ENCODE results near the gene GLTPD2.

Gene GLTPD2

DNA sequence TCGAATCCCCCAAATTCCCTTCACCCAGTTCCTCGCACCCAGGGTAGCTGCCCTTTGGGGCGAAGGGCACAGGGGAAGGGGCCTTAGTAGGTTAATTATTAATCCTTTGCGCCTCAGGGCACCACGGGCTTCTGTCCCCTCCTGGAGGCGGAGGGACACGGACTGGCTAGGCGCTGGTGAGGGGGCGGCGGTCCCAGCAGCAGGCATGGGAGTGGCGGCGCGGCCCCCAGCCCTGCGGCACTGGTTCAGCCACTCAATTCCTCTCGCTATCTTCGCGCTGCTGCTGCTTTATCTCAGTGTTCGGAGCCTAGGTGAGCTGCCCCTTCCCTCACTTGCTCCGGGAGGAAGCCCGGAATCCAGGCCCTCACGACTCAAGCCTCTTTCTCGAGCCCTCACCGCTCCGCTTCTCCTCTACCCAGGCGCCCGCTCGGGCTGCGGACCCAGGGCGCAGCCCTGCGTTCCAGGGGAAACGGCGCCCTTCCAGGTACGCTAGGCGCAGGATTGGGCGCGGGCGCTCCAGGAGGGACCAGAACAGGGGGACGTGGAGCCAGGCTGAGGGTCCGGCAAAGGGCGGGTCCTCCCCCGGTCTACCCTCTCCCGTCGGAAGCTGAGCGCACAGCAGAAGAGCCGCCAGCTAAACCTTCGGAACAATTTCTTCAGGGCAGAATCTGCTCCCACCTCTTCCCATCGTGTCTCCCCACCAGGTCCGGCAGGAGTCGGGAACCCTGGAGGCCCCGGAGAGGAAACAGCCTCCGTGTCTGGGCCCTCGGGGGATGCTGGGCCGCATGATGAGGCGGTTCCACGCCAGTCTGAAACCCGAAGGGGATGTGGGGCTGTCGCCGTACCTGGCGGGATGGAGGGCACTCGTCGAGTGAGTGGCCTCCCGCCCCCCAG, at the start of gene GLTPD2:
GLTPD2 (plus strand) TSS at position 158 of the 894 bp plus-strand sequence; CDS start at position 206, 48 bp downstream.
- no peak for DNase-seq

DNA sequence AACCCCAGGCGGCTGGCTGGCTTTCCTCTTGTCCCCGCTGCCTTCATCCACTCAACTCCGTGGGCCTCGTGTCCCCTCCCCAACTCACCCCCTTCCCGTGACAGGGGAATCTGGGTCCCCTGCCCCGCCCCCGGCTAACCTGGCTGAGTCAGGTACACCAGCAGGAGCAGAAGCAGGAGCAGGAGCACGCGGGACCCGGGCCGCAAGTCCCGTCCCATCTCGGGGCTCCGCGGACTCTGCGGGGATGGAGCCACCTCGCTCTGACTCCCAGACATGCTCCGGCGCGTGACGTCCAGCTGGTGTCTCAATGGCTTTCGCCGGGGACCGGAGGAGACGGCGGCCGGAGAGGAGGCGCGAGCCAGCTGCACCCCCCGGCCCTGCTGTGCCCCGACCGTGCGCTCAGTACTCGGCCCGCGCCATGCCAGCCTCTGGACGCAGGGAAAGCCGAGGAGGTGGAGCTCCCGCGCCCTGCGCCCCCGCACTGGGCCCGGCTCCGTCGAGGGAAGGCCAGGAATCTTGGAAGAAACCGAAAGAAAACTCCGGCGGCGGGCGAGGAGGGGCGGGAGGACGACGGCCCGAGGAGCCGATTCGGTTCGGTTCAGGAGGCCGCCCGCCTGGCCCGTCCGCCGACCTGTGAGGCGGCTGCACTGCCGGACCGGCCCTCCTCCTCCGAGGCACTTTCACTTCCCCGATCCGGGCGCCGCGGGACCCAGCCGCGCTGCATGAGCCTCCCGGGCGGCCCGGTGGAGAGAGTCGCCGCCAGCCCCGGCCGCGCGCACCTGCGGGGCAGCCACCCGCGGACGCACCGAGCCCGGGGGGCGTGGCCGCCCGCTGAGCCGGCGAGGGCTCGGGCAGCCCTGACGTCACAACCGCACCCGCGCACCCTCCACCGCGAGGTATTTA, 49.4 kb upstream of the GLTPD2 start, which contains the start of the genes CXCL16 and ZMYND15:
CXCL16 (minus strand) TSS at position 807 of the 903 bp plus-strand sequence; CDS start at position 218, 589 bp downstream.
ZMYND15 (plus strand) TSS at position 712 of the 903 bp plus-strand sequence. CDS start 716 bp downstream, outside the sequence.
- DNase-seq: no peak

DNA sequence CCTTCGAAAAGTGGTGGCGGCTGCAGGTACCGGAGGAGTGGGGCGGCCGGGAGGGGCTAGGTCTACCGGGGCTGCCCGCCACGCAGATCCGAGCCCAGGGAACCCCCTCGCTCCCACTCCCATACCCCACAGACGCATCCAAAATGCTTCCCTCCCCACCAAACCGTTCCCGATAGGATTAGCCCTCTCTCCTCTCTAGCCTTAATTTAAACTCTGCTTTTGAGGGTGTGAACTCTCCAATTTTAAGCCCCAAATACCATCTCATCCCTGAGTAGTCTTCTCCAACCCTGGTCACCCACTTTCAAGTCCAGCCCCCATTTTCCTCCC, 48.8 kb upstream of the GLTPD2 start:
- DNase-seq: no peak

DNA sequence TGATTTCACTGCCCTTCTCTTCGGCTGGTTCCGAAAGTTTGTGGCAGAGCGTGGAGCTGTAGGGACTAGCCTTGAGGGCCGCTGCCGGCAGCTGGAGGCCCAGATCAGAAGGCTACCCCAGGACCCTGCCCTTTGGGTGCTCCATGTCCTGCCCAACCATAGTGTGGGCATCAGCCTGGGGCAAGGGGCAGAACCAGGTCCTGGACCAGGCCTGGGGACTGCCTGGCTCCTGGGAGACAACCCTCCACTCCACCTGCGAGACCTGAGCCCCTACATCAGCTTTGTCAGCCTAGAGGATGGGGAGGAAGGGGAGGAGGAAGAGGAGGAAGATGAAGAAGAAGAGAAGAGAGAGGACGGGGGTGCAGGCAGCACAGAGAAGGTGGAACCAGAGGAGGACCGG, 48.2 kb upstream of the GLTPD2 start:
- no peak for DNase-seq

DNA sequence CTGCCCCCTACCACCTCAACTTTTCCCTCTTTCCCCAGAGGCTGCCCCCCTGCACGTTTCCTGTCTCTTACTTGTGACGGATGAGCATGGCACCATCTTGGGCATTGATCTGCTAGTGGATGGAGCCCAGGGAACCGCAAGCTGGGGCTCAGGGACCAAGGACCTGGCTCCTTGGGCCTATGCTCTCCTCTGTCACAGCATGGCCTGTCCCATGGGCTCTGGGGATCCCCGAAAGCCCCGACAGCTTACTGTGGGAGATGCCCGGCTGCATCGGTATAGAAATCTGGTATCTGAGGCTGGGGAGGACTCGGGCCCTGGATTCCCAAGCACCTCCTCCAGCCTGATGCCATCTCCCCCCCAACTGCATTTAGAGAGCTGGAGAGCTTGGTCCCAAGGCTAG, 47.2 kb upstream of the GLTPD2 start:
- DNase-seq: no peak

DNA sequence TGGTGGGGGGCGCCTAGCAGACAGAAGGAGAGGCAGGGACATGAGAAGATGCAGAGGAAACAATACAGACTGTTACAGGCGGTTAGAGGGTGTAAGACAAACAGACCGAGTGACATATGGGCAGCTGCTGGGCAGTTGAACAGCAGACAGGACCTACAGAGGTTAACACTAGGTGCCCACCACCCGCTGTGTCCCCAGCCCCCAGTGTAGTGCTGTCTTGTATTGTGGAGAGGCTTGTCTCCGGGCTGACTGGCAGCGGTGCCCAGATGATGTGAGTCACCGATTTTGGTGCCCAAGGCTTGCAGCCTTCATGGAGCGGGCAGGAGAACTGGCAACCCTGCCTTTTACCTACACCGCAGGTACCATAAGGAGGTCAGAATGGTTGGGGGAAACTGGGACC, 46.6 kb upstream of the GLTPD2 start:
- DNase-seq: no peak

DNA sequence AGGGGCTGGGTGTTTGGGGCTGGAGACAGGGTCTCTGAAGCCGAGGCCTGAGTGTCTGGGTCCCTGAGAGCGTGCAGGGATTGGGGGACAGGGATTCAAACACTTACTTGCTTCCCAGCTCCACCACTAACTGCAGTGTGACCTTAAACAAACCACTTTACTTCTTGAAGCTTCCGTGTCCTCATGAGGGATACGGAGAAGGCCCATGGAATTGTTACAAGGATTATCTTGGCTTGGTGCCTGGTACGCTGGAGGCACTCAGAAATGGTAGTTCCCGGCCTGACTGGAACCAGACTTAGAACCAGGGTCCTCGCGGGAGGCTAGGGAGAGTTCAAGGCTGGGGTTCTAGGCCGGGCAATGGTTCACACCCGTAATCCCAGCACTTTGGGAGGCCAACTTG, 46.1 kb upstream of the GLTPD2 start:
- no peak for DNase-seq

DNA sequence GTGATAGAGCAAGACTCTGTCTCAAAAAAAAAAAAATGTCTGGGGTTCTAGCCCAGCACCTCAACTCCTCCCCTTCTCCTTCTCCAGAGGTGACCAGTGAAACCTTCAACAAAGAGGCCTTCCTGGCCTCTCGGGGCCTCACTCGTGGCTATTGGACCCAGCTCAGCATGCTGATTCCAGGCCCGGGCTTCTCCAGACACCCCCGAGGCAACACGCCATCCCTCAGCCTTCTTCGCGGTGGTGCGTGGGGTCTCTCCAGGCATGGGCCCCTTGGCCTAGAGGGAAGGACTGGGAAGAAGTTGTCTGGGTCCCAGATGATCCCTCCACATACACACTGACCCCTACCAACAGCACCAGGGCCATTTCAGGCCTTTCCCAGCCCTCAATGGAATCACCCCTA, 45.5 kb upstream of the GLTPD2 start:
- no peak for DNase-seq

DNA sequence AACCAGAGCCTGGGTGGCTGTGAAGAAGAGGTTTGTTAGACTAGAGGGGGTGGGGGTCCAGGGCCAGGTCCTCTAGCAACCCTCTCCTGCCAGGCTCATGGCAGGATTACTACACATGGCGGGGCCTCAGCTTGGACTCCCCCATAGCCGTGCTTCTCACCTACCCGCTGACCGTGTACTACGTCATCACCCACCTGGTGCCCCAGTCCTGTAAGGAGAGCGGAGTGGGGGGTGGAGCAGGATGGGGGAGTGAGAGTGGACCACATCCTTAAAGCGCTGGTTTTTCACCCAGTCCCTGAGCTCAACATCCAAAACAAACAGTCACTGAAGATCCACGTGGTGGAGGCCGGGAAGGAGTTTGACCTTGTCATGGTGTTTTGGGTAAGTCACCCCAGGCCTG, 44.9 kb upstream of the GLTPD2 start:
- DNase-seq: no peak

DNA sequence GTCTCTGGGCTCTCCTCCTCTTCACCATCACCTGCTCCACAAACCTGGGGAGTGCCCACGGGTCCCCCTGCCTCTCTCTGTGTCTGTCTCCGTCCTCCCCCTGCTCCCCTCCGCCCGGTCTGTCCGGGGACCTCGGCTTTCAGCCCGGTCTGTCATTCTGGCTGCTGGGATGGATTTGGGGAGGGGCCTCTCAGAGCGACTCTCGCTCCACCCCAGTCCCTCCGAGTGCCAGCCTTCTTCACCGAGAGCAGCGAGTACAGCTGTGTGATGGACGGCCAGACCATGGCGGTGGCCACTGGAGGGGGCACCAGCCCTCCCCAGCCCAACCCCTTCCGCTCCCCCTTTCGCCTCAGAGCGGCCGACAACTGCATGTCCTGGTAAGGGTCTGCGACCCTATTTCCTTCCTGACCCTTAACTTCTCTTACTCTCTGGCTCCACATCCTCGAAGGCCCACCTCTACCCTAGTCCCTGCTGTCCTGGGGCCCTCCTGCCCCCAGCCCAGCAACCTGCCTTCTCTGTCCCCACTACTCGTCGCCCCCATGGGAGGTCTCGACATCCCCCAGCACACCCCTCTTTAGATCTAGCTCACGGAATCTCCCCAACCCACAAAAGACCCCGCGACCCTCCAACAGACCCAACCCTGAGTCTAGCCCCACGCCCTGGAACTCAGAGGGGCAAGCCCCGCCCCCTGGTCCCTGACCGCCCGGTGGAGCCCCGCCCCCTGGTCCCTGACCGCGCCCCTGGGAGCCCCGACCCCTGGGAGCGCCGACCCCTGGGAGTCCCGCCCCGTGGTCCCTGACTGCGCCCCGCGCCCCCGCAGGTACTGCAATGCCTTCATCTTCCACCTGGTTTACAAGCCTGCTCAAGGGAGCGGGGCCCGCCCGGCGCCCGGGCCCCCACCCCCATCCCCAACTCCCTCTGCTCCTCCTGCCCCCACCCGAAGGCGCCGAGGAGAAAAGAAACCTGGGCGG, 43.5 kb upstream of the GLTPD2 start:
- no peak for DNase-seq

DNA sequence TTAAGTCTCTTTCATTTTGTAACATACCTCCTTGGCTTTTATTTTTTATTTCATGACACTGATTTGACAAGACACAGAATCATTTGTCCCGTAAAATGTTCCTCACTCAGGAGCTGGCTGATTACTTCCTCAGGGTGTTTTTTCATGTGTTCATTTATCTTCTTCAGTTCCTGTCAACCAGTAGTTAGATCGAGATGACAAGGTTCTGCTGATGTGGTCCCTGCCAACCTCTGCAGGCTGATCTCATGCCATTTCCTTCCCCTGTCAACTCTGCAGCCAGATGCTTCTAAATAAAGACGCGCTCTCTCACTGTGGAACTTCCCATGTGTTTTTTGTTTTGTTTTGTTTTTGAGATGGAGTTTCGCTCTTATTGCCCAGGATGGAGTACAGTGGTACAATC, 40.9 kb upstream of the GLTPD2 start:
- DNase-seq: no peak

DNA sequence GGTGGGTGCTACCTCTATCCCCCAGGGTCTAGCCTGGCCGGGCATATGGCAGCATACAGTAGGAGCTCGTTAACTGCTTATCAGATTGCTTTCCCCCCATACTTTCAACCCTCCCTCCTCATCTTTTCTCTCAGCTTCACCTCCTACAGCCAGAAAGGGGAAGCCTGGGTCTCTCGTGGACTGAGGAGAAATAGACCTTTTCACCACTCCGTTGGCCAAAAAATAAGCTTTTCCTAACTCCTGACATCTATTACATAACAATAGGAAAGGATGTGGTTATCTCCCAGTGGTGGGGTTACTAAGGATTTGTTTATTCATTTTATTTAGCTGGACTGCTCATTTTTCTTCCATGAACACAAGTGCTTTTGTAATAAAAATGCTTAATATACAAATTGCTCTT, 40.1 kb upstream of the GLTPD2 start:
- no peak for DNase-seq

DNA sequence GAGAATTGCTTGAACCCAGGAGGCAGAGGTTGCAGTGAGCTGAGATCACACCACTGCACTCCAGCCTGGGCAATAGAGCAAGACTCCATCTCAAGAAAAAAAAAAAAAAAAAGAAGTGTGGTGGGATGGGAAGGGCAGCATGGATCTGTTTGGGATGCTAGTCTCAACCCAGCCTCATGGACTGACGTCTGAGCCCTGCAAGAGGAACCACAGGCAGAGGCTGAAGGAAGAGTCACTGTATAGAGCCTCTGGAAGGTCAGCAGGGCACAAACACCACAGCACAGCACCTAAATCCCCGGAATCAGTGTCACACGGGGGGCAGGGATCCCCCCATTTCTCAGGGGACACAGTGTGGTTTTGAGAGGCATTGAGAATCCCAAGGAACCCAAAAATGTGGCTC, 38.2 kb upstream of the GLTPD2 start:
- DNase-seq: no peak

DNA sequence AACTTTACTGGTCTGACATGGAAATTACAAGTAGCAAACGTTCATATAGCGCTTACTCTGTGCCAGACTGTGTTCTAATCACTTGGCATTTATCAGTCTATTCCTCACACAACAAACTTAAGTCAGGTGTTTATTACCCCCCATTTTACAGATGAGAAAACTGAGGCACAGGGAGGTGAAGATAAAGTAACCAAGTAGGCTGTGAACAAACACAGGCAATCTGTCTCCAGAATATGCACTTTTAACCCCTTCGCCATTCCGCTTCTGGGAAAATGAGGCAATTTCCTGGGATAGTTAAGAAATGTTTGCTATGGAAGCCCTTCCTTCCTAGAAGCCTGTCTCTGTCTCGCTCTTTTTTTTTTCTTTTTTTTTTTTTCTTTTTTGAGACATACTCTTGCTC, 36.8 kb upstream of the GLTPD2 start:
- DNase-seq: no peak

DNA sequence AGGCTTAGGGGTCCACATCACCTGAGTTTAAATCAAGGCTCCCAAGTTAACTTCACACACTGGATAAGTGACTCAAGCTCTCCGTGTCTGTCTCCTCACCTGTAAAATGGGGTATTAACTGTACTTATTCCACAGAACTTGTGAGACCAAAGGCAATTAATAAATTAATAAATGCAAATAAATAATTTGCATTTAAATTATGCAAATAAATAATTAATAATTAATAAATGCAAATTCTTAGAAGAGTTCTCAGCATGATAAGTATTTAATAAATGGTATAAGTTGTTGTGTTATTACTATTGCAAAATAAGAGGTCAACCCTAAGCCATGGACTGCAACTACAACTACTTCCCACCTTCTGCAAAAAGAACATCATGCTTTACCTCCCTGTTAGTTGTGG, 35.4 kb upstream of the GLTPD2 start:
- DNase-seq: no peak

DNA sequence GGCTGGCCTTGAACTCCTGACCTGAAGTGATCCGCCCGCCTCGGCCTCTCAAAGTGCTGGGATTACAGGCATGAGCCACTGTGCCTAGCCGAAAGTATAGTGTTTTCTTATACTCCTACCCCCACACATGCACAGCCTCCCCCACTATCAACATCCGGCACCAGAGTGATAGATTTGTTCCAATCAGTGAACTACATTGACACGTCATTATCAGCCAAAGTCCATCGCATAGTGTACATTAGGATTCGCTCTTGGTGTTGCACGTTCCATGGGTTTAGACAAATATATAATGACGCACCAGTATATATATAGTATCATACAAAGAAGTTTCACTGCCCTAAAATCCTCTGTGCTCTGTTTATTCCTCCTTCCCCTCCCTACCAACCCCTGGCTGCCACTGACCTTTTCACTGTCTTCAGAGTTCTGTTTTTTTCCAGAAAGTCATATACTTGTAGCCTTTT, 29.0 kb upstream of the GLTPD2 start:
- DNase-seq: no peak

DNA sequence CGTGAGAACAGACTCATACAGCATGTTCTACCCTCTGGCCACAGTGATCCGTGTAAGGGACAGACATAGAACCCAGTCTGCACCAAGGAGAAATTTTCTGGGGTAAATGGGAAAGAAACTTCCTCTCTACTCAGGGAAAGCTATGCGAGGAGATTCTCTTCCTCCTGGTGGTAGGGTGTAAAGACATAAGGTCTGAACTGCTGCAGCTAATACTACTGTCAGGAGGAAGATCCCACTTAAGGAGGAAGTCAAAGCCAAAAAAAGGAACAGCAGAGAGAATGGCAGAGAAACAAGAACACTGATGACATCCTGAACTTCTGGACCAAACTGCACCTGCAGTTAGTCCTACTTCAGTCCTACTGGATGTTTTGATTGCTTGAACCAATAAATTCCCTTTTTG, 24.2 kb upstream of the GLTPD2 start:
- DNase-seq: no peak

DNA sequence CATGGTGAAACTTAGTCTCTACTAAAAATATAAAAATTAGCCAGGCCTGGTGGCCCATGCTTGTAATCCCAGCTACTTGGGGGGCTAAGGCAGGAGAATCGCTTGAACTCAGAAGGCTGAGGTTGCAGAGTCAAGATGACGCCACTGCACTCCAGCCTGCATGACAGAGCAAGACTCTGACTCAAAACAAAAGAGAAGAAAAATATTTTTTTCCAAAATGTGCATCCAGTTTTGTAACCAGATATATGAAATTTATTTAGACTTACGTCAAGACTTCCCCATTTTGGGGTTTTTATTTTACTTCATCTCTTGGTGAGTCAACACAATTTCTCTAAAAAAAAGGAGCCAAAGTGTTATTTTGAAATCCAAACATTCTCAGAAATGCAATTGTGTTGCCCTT, 22.6 kb upstream of the GLTPD2 start:
- no peak for DNase-seq

DNA sequence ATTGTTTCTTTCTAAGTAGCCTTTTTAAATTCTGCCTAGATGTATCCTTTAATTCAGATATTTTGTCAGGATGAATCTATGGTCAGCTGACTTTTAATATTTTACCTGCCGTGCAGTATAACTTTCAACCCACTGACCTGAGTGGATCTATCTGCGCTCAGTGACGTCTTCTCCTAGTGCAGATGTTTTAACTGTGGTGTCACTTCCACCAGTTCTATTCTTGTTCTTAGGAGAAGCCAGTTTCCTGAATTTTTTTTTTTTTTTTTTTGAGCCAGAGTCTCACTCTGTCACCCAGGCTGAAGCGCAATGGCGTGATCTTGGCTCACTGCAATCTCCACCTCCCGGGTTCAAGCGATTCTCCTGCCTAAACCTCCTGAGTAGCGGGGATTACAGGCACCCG, 22.0 kb upstream of the GLTPD2 start:
- no peak for DNase-seq

DNA sequence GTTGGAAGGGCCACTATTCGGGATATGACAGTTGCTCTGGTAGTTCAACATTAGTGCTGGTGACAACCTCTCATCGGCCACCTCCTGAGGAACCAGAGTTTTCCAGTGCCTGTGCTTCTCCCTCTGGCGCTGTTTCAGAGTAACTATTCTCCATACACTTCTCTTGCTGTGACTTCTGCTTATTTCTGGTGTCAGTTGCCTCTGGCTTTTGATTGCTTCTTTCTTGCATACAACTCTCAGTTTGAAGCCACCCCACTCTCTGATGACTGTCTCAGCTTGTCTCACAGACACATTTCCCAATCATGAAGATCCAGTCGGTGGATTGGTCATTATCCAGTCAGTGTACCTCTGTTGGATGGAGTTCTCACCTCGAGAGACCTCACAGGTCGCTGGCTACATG, 20.5 kb upstream of the GLTPD2 start:
- no peak for DNase-seq

DNA sequence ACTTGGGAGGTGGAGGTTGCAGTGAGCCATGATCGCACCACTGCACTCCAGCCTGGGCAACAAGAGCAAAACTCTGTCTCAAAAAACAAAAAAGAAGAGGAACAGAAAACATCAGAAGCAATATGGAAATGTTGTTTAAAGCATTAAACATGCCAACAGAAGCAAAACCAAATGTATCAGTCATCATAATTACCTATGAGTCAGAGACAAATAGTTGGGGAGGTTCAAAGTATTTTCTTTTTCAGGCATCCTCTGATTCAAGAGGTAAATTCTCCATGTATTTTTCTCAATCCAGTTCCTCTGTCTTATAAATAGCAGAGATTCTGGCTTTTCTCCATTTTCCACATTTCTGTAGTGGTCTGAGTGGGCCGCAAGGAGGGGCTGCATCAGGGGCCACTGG, 19.1 kb upstream of the GLTPD2 start:
- DNase-seq: no peak

DNA sequence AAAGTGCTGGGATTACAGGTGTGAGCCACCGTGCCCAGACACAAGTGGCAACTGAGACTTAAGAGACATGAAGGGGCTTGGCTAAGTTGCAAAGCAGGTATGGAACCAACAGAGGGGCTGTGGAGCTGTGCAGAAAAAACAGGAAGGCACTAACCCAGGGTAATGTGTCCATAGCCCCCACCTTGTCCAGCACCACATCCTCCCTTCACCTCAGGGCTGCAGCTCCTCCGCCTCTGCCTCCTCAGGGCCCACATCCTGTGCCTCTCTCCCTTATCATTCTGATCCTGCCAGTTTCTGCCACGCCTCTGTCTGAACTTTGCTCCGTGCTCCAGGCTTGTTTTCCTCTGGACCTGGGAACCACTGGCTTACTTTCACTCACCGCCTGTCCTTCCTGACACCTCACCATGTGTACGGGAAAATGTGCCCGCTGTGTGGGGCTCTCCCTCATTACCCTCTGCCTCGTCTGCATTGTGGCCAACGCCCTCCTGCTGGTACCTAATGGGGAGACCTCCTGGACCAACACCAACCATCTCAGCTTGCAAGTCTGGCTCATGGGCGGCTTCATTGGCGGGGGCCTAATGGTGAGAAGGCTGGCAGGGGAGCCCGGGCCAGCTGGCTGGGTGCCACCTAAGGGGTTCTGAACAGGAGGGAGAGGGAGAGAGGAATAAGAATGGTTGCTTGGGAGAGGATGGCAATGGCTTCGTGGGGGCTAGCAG, 17.1 kb upstream of the GLTPD2 start, which contains the start of gene TM4SF5:
TM4SF5 (plus strand) TSS at position 368 of the 716 bp plus-strand sequence; CDS start at position 405, 37 bp downstream.
- DNase-seq: no peak

Measured in NCI-H1048 (cell line).